HFFc6 (cell line): Measurements from ENCODE around the gene HEXA. TPM values are rescaled to one million over a fixed set of nuclear protein-coding genes. Genes with fewer than 3 reads are reported as not detected.

Source experiments
- DNase-seq: peaks from one replicate; pipeline ENCODE4 v3.0.0-alpha.2; 2018
- H3K27ac Mint-ChIP-seq: 2 replicates; pipeline ENCODE4 v1.8.0; 2020; ENCODE audit warnings: mild to moderate bottlenecking, mixed read lengths
- H3K27me3 Mint-ChIP-seq: 2 replicates; pipeline ENCODE4 v1.8.0; 2021; ENCODE audit warnings: mild to moderate bottlenecking, moderate library complexity, mixed read lengths; ENCODE audit not compliant: insufficient read depth
- H3K36me3 Mint-ChIP-seq: 2 replicates; pipeline ENCODE4 v1.8.0; 2021; ENCODE audit warnings: low read depth, mixed read lengths
- H3K4me1 Mint-ChIP-seq: 2 replicates; pipeline ENCODE4 v1.8.0; 2020; ENCODE audit warnings: low read depth, mixed read lengths
- H3K4me3 Mint-ChIP-seq: 2 replicates; pipeline ENCODE4 v1.8.0; 2020; ENCODE audit warnings: mild to moderate bottlenecking, moderate library complexity, mixed read lengths
- H3K9me3 Mint-ChIP-seq: 2 replicates; pipeline ENCODE4 v1.8.0; 2020; ENCODE audit warnings: mild to moderate bottlenecking, mixed read lengths
- CTCF ChIP-seq: fragments of 200-600 bp; sonication (generic); IDR thresholded peaks from 2 replicates; pipeline ENCODE4 v1.5.0; 2021; ENCODE audit warnings: antibody characterized with exemption, mild to moderate bottlenecking
- total RNA-seq, 6 experiments: library from RNA; stranded (reverse); fragmentation: NEBNext Ultra II Directional; extraction: Animal tissue kit (Norgen Biotek cat#: 25700); gene quantifications; 2 replicates in 1 of 6; 3 replicates in 5 of 6; pipeline ENCODE4 v1.2.3, GENCODE V29; 2021

HEXA gene
- total RNA-seq, 6 experiments from 2014 or later: 83.3 to 98.0 (median 88.3) TPM

GRCh38 chr15:72338617-72339321, 37.0 kb downstream of the HEXA start:
- H3K9me3 Mint-ChIP-seq: no peaks in the 10 kb centered on the region
- H3K36me3 Mint-ChIP-seq: no peaks in the 10 kb centered on the region
- peaks cover 1% of the 10 kb centered on the region for H3K27me3 Mint-ChIP-seq
- no peak for TF ChIP-seq CTCF
- DNase-seq: peak; percentile 79
- H3K4me1 Mint-ChIP-seq: peaks cover 44% of the 10 kb centered on the region
- peak overlapping the region; percentile 66 for H3K4me3 Mint-ChIP-seq
- peak overlapping the region; percentile 92 for H3K27ac Mint-ChIP-seq

- no peaks in the 10 kb centered on the region for H3K36me3 Mint-ChIP-seq
These were observed 37.7 kb downstream of the HEXA start for GRCh38 chr15:72338148-72338547.

GRCh38 chr15:72334842-72335241, 41.0 kb downstream of the HEXA start:
- peaks cover 1% of the 10 kb centered on the region; the same call in 1 of the 2 replicates for H3K27me3 Mint-ChIP-seq
- TF ChIP-seq CTCF: no peak

More at GRCh38 chr15:72338148-72338547, 37.7 kb downstream of the HEXA start:
- no peak for TF ChIP-seq CTCF
- peak overlapping the region; percentile 92 for H3K27ac Mint-ChIP-seq
- H3K9me3 Mint-ChIP-seq: no peaks in the 10 kb centered on the region
- H3K4me3 Mint-ChIP-seq: peak overlapping the region; percentile 66; the same call in 1 of the 2 replicates
- H3K4me1 Mint-ChIP-seq: peaks cover 44% of the 10 kb centered on the region
- no peak for DNase-seq
- peaks cover 1% of the 10 kb centered on the region for H3K27me3 Mint-ChIP-seq

GRCh38 chr15:72331021-72331420, 44.8 kb downstream of the HEXA start:
- peaks cover 14% of the 10 kb centered on the region for H3K36me3 Mint-ChIP-seq
- no peaks in the 10 kb centered on the region for H3K9me3 Mint-ChIP-seq
- H3K27ac Mint-ChIP-seq: no peak overlapping the region
- H3K4me3 Mint-ChIP-seq: no peak overlapping the region
- DNase-seq: no peak
- no peak for TF ChIP-seq CTCF
- H3K27me3 Mint-ChIP-seq: no peaks in the 10 kb centered on the region; the same call in 1 of the 2 replicates
- H3K4me1 Mint-ChIP-seq: peaks cover 6% of the 10 kb centered on the region

More at GRCh38 chr15:72334842-72335241, 41.0 kb downstream of the HEXA start:
- Mint-ChIP-seq H3K36me3 (no peaks in the 10 kb centered on the region), H3K4me1 (peaks cover 29% of the 10 kb centered on the region), H3K9me3 (no peaks in the 10 kb centered on the region), H3K27ac (no peak overlapping the region), H3K4me3 (no peak overlapping the region)
- no peak for DNase-seq

- no peak overlapping the region for H3K27ac Mint-ChIP-seq
- H3K4me1 Mint-ChIP-seq: peaks cover 15% of the 10 kb centered on the region
- no peak for DNase-seq
- H3K36me3 Mint-ChIP-seq: peaks cover 18% of the 10 kb centered on the region
- no peak overlapping the region for H3K4me3 Mint-ChIP-seq
- no peak for TF ChIP-seq CTCF
- H3K27me3 Mint-ChIP-seq: peaks cover 6% of the 10 kb centered on the region
- peaks cover 9% of the 10 kb centered on the region; the same call in 1 of the 2 replicates for H3K9me3 Mint-ChIP-seq
These were observed 52.1 kb downstream of the HEXA start for GRCh38 chr15:72323752-72324151.
